OCI-LY3 (cell line): ENCODE measurements around the gene THAP10.

Experiments
- H2AFZ ChIP-seq: fragments of 200-600, 300-600 bp; shearing (Covaris generic); 2 replicates; pipeline ENCODE4 v1.6.0; 2014; ENCODE audit warnings: antibody characterized with exemption, low read depth, low read length
- H3K27ac ChIP-seq: fragments of 200-600, 300-600 bp; sonication (generic); 2 replicates; pipeline ENCODE4 v1.5.1; 2014; ENCODE audit warnings: mild to moderate bottlenecking, low read length, moderate library complexity, mixed read lengths
- H3K27me3 ChIP-seq: fragments of 200-600, 300-600 bp; sonication (generic); 2 replicates; pipeline ENCODE4 v1.6.1; 2014; ENCODE audit warnings: low read depth, low read length, mixed read lengths
- H3K36me3 ChIP-seq: fragments of 200-600, 300-600 bp; sonication (generic); replicated peaks from 2 replicates; pipeline ENCODE3; 2014; ENCODE audit warnings: low read depth, low read length, mixed read lengths
- H3K4me1 ChIP-seq: fragments of 300-600, 200-600 bp; sonication (generic); 2 replicates; pipeline ENCODE4 v1.6.1; 2014; ENCODE audit warnings: low read length, mixed read lengths
- H3K4me2 ChIP-seq: fragments of 200-600, 300-600 bp; sonication (generic); 2 replicates; pipeline ENCODE4 v1.6.1; 2014; ENCODE audit warnings: low read length, mixed read lengths
- H3K4me3 ChIP-seq: fragments of 300-600, 200-600 bp; sonication (generic); 2 replicates; pipeline ENCODE4 v1.5.1; 2014; ENCODE audit warnings: antibody characterized with exemption, mild to moderate bottlenecking, low read length, moderate library complexity
- H3K79me2 ChIP-seq: fragments of 300-600, 200-600 bp; shearing (Covaris generic); 2 replicates; pipeline ENCODE4 v1.6.1; 2014; ENCODE audit warnings: mild to moderate bottlenecking, low read length, mixed read lengths
- H3K9ac ChIP-seq: fragments of 300-600, 200-600 bp; shearing (Covaris generic); 2 replicates; pipeline ENCODE4 v1.6.0; 2014; ENCODE audit warnings: mild to moderate bottlenecking, low read length, moderate library complexity
- H3K9me3 ChIP-seq: fragments of 200-600, 300-600 bp; shearing (Covaris generic); 2 replicates; pipeline ENCODE4 v1.6.1; 2014; ENCODE audit warnings: low read length, mixed read lengths; ENCODE audit not compliant: insufficient read depth
- H4K20me1 ChIP-seq: fragments of 200-600, 300-600 bp; sonication (generic); 2 replicates; pipeline ENCODE4 v1.6.1; 2016; ENCODE audit warnings: low read length, mixed read lengths; ENCODE audit not compliant: insufficient read depth
- EZH2phosphoT487 ChIP-seq: fragments of 200-600 bp; shearing (Covaris generic); IDR thresholded peaks from 2 replicates; pipeline ENCODE4 v1.6.1; 2018; ENCODE audit warnings: antibody characterized with exemption, mixed run types, low read depth
- TF ChIP-seq, protein P1 (sequence below): fragments of 200-600, 300-600 bp; sonication (generic); IDR thresholded peaks from 2 replicates; pipeline ENCODE4 v1.5.1; 2014; ENCODE audit warnings: antibody characterized with exemption, low read length, low read depth

THAP10 gene

GRCh38 chr15:70906842-70907241 lies 14.6 kb upstream of the THAP10 start:
- no peak overlapping the region for H2AFZ ChIP-seq
- no peaks in the 10 kb centered on the region for H3K27me3 ChIP-seq
- H3K27ac ChIP-seq: no peak overlapping the region
- no peaks in the 10 kb centered on the region for H3K79me2 ChIP-seq
- H3K4me1 ChIP-seq: no peaks in the 10 kb centered on the region
- peaks cover 16% of the 10 kb centered on the region for H3K36me3 ChIP-seq
- H4K20me1 ChIP-seq: no peaks in the 10 kb centered on the region
- no peak overlapping the region for H3K4me3 ChIP-seq
- no peak for TF ChIP-seq EZH2phosphoT487
- TF ChIP-seq, protein P1, sequence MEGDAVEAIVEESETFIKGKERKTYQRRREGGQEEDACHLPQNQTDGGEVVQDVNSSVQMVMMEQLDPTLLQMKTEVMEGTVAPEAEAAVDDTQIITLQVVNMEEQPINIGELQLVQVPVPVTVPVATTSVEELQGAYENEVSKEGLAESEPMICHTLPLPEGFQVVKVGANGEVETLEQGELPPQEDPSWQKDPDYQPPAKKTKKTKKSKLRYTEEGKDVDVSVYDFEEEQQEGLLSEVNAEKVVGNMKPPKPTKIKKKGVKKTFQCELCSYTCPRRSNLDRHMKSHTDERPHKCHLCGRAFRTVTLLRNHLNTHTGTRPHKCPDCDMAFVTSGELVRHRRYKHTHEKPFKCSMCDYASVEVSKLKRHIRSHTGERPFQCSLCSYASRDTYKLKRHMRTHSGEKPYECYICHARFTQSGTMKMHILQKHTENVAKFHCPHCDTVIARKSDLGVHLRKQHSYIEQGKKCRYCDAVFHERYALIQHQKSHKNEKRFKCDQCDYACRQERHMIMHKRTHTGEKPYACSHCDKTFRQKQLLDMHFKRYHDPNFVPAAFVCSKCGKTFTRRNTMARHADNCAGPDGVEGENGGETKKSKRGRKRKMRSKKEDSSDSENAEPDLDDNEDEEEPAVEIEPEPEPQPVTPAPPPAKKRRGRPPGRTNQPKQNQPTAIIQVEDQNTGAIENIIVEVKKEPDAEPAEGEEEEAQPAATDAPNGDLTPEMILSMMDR: no peak
- no peak overlapping the region for H3K4me2 ChIP-seq
- H3K9ac ChIP-seq: no peak overlapping the region
- peaks cover 24% of the 10 kb centered on the region; the same call in 1 of the 2 replicates for H3K9me3 ChIP-seq

DNA sequence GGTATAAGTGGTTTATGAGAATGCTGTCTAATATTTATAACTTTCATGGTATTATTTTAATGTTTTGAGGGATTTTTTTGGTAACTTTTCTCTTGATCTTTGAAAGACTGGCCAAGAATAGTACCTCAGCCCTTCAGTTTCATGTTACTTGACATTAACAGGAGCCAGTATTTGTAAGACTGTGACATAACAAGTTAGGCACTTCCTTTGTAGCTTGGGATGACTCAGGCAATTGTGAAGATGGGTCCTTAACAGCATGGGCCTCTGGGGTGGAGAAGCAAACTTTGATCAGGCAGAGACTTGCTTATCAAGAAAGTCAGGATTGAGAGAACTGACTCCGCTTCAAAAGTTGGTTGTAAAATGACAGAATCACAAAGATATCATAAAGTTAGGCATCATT lies 9.9 kb upstream of the THAP10 start:
- no peak overlapping the region for H3K27ac ChIP-seq
- H3K27me3 ChIP-seq: no peaks in the 10 kb centered on the region
- no peak overlapping the region for H2AFZ ChIP-seq
- no peak overlapping the region for H3K4me3 ChIP-seq
- H3K9ac ChIP-seq: no peak overlapping the region
- no peaks in the 10 kb centered on the region for H3K36me3 ChIP-seq
- H3K9me3 ChIP-seq: peaks cover 2% of the 10 kb centered on the region; the same call in 1 of the 2 replicates
- H3K4me1 ChIP-seq: no peaks in the 10 kb centered on the region
- H3K79me2 ChIP-seq: no peaks in the 10 kb centered on the region
- no peaks in the 10 kb centered on the region for H4K20me1 ChIP-seq
- TF ChIP-seq EZH2phosphoT487: no peak
- TF ChIP-seq, protein P1: no peak
- no peak overlapping the region for H3K4me2 ChIP-seq

DNA sequence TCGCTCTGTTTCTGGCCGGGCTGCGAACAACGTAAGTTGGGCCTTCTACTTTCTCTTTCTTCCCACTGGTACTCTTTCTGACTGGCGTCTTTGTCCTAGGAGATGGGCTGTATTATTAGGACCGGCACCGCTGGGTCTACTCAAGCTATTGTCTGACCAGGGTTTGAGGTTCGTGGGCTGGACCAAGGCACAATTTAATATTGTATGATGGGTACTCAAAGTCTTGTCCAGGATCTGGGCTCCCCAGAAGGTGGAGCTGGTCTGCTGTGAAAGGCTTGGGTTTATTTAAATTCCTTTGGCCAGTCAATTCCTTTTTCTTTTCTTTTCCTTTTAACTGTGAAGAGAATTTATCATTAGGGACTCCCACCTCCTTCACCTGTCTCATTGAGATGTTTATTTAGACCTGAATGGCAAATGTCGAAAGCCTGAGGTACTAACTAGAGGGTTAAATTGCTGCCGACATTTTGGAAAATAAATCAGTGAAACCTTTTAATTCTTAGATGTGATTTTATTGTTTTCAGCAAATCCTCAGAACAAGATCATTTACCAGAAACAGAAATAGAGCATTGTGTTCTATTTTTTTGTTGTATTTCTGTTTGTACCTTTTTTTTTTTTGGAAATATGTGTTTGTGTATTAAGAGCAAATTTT lies 803 bp upstream of the THAP10 start:
- H3K9me3 ChIP-seq: no peaks in the 10 kb centered on the region
- no peaks in the 10 kb centered on the region for H3K36me3 ChIP-seq
- H3K4me2 ChIP-seq: no peak overlapping the region
- TF ChIP-seq, protein P1: peak; percentile 50
- TF ChIP-seq EZH2phosphoT487: no peak
- H3K79me2 ChIP-seq: no peaks in the 10 kb centered on the region
- no peaks in the 10 kb centered on the region for H4K20me1 ChIP-seq
- no peak overlapping the region for H3K9ac ChIP-seq
- no peak overlapping the region for H3K4me3 ChIP-seq
- H2AFZ ChIP-seq: no peak overlapping the region
- H3K27me3 ChIP-seq: peaks cover 4% of the 10 kb centered on the region; the same call in 1 of the 2 replicates
- H3K27ac ChIP-seq: no peak overlapping the region
- peaks cover 13% of the 10 kb centered on the region for H3K4me1 ChIP-seq

- no peak overlapping the region for H3K9ac ChIP-seq
- H3K9me3 ChIP-seq: no peaks in the 10 kb centered on the region
- H3K4me3 ChIP-seq: no peak overlapping the region
- no peaks in the 10 kb centered on the region for H3K36me3 ChIP-seq
- no peak for TF ChIP-seq EZH2phosphoT487
- TF ChIP-seq, protein P1: no peak
- no peak overlapping the region for H3K4me2 ChIP-seq
- H3K27ac ChIP-seq: no peak overlapping the region
- no peaks in the 10 kb centered on the region for H3K27me3 ChIP-seq
- no peak overlapping the region for H2AFZ ChIP-seq
- no peaks in the 10 kb centered on the region for H4K20me1 ChIP-seq
- H3K79me2 ChIP-seq: no peaks in the 10 kb centered on the region
- H3K4me1 ChIP-seq: no peaks in the 10 kb centered on the region
Observed at GRCh38 chr15:70882361-70882760, 9.9 kb downstream of the THAP10 start.
